NT2/D1 (cell line): ENCODE data around the gene APOL2.
A peak's percentile ranks its signal among the peaks of the same experiment; 100 is the strongest.
"Not testable (repeated sequence)": the region's sequence is repeated elsewhere in the genome, so short reads cannot be mapped to it uniquely, and the experiment has no call there.

ENCODE experiments used
- DNase-seq: peaks from one replicate; pipeline ENCODE4 v3.0.0-alpha.2; 2011; ENCODE audit warnings: low read depth, low spot score
- H3K27me3 ChIP-seq: 2 replicates; pipeline ENCODE4 v1.6.0; 2011; ENCODE audit warnings: mild to moderate bottlenecking; ENCODE audit not compliant: insufficient read length, insufficient read depth
- H3K36me3 ChIP-seq: 2 replicates; pipeline ENCODE4 v1.6.1; 2011; ENCODE audit warnings: mild to moderate bottlenecking, low read length, mixed read lengths; ENCODE audit not compliant: insufficient read depth, insufficient read length
- H3K4me1 ChIP-seq: 2 replicates; pipeline ENCODE4 v1.5.1; 2011; ENCODE audit not compliant: insufficient read depth, insufficient read length
- H3K4me3 ChIP-seq: 2 replicates; pipeline ENCODE4 v1.5.1; 2011; ENCODE audit warnings: low read depth; ENCODE audit not compliant: insufficient read length
- H3K9ac ChIP-seq: 2 replicates; pipeline ENCODE4 v1.6.0; 2011; ENCODE audit warnings: low read depth; ENCODE audit not compliant: insufficient read length
- H3K9me3 ChIP-seq: 2 replicates; pipeline ENCODE4 v1.5.1; 2011; ENCODE audit warnings: mild to moderate bottlenecking, low read length; ENCODE audit not compliant: insufficient read depth
- SUZ12 ChIP-seq: IDR thresholded peaks from 2 replicates; pipeline ENCODE4 v1.6.1; 2011; ENCODE audit not compliant: insufficient read length, insufficient read depth; ENCODE audit errors: extremely low read depth
- YY1 ChIP-seq: IDR thresholded peaks from 2 replicates; pipeline ENCODE4 v1.6.1; 2011; ENCODE audit not compliant: insufficient read length, insufficient read depth
- ZNF274 ChIP-seq: IDR thresholded peaks from 2 replicates; pipeline ENCODE4 v1.6.1; 2011; ENCODE audit warnings: mild to moderate bottlenecking, low read depth, low read length

APOL2 gene

DNA sequence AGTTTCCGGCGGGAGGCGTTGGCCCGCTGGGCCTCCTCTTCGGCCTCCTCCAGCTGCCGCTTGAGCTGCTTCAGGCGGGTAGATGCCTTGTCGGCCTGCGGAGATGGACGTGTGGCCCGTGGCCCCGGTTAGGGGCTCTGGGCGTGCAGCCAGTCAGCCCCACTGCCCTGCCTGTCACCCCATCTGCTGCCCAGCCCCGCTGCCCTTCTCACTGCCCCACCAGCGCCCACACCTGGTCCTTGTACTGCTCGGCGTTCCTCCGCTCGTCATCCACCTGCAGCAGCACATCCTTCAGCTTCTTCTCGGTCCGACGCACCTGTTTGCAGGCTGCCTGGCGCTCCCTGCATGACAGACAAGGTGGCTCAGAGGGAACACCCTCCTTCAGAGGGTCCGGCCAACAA lies 44.8 kb upstream of the APOL2 start:
- TF ChIP-seq ZNF274 (no peak), SUZ12 (no peak), YY1 (no peak)
- Histone ChIP-seq H3K27me3 (no peaks in the 10 kb centered on the region), H3K4me1 (peaks cover 4% of the 10 kb centered on the region), H3K9me3 (no peaks in the 10 kb centered on the region), H3K9ac (no peak overlapping the region), H3K36me3 (peaks cover 85% of the 10 kb centered on the region), H3K4me3 (no peak overlapping the region)
- DNase-seq, result no peak

DNA sequence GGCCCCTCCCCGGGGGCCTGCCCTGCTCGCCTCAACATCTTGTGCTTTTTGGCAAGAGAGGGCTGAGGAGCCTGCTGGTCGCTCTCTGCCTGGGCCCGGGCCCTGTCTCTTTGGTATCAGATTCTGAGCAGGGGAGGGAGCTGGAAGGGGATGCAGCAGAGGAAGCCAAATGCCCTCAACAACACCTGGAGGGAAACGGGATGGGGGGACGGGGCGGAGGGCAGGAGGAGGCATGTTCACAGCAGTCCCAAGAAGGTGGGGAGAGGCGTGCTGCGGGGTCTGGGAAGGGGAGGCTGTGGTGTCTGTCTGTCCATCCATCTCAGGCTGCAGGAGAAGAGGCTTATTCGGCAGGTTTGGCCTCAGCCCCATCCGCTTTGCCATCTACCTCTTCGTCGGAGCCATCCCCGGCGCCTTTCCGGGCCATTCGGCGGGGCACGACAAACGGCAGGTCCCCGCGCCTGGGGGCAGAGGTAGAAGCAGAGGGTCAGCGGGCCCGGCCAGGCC lies 43.1 kb upstream of the APOL2 start:
- DNase-seq, result no peak
- no peak overlapping the region for H3K9ac ChIP-seq
- H3K27me3 ChIP-seq, result no peaks in the 10 kb centered on the region
- no peak overlapping the region for H3K4me3 ChIP-seq
- no peak for TF ChIP-seq YY1
- TF ChIP-seq ZNF274, result no peak
- no peak for TF ChIP-seq SUZ12
- H3K36me3 ChIP-seq, result peaks cover 70% of the 10 kb centered on the region
- peaks cover 6% of the 10 kb centered on the region for H3K4me1 ChIP-seq
- no peaks in the 10 kb centered on the region for H3K9me3 ChIP-seq

DNA sequence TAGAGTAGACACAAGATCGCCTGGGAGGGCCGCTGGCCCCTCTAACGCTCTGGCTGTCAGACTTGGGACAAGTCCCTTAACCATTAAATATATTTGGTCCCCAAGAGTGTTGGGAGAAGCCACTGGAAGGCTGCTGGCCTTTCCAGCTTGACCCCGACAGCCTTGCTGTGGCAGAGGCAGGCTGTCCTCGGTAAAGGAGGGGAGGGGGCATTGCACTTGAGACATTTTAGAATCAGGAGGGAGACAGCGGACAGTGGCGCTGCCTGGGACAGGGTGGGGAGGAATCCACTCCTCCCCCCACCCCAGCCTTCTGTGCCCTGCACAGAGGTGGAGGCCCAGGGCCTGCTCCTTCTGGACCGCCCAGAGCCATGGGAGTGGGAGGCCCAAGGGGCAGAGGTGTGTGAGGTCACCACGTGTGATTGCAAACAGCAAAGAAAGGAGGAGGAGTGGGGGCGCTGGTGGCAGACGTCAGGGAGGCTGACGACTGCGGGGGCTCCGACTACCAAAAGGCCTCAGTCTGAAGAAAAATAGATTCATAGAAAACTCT lies 42.5 kb upstream of the APOL2 start:
- H3K4me1 ChIP-seq, result peaks cover 5% of the 10 kb centered on the region
- no peaks in the 10 kb centered on the region for H3K9me3 ChIP-seq
- DNase-seq, result no peak
- H3K36me3 ChIP-seq, result peaks cover 66% of the 10 kb centered on the region
- TF ChIP-seq SUZ12, result no peak
- no peak for TF ChIP-seq ZNF274
- H3K9ac ChIP-seq, result no peak overlapping the region
- H3K27me3 ChIP-seq, result no peaks in the 10 kb centered on the region
- H3K4me3 ChIP-seq, result no peak overlapping the region

DNA sequence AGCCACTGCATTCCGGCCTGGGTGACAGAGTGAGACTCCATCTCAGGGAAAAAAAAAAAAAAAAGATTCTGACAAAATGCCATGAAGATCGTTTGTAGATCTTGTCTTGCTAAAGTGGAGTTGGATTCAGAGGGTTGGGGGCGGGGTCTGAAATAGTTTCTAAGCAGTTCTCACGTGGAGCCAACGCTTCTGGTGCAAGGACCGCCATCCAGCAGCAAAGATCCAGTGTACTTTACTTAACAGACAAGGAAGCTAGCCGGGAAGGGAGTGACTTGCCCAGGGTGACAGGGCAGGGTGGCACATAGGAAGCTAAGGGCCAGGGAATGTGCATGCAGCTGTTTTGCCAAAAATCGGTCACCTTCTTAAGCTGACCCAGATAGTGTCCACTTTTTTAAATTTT lies 41.1 kb upstream of the APOL2 start:
- TF ChIP-seq SUZ12, result no peak
- no peak for TF ChIP-seq ZNF274
- no peak for TF ChIP-seq YY1

DNA sequence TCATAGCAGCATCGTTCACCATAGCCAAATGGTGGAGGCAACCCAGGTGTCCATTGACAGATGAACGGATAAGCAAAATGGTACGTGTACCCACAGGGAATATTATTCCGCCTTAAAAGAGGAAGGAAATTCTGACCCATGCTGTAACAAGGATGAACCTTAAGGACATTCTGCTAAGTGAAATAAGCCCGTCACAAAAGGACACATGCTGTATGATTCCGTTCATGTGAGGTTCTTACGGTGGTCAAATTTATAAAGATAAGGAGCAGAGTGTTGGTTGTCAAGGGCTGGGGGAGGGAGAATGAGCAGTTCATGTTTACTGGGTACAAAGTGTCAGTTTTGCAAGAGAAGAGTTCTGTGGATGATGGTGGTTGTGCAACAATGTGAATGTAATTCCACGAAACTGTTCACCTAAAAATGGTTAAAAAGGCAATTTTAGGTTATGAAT lies 39.9 kb upstream of the APOL2 start:
- no peak overlapping the region for H3K4me3 ChIP-seq
- TF ChIP-seq YY1 (no peak), ZNF274 (no peak), SUZ12 (no peak)
- DNase-seq, result no peak
- H3K9me3 ChIP-seq, result no peaks in the 10 kb centered on the region
- H3K27me3 ChIP-seq, result no peaks in the 10 kb centered on the region
- H3K36me3 ChIP-seq, result peaks cover 40% of the 10 kb centered on the region
- H3K9ac ChIP-seq, result no peak overlapping the region
- peaks cover 2% of the 10 kb centered on the region for H3K4me1 ChIP-seq

More for the DNA sequence above, 41.1 kb upstream of the APOL2 start:
- no peak overlapping the region for H3K4me3 ChIP-seq
- no peaks in the 10 kb centered on the region for H3K27me3 ChIP-seq
- peaks cover 52% of the 10 kb centered on the region for H3K36me3 ChIP-seq
- no peak overlapping the region for H3K9ac ChIP-seq
- H3K4me1 ChIP-seq, result peaks cover 2% of the 10 kb centered on the region
- no peak for DNase-seq
- no peaks in the 10 kb centered on the region for H3K9me3 ChIP-seq

DNA sequence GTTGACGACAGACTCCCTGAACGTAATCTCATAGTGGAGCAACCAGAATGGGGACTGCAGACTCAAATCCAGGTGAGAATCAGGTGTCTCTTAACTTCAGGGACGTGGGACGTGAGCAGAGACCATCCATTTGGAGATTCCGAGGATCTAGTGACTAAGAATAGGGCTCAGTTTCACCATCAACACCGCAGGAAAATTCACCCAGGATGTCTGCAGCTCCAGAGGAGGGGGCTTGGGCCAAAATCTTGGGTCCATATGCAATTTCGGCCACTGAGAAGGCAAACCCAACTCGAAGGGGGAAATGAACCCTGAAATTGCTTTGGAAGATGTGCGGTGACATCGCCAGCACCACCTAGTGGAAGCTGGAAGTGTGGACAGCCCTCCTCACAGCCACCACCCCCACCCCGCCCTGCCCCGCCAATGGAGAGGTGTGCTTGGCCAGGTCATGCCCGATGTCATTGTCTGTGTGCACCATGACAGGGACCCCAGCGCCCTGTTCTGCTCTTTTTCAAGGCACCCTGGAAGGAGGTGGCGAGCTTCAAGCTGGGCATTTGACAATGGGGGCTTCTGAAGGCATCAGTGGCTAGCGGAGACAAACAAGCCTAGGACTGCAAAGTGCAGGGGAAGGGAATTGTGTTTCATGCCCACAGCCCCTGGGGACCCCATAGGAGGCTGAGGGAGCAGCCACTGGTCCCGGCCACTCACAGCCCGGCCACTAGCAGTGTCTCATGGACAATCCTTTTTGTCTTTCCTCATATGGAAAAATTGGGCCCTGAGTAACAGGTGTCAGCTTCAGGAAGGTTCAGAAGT lies 38.4 kb upstream of the APOL2 start:
- TF ChIP-seq ZNF274, result no peak
- no peak for TF ChIP-seq SUZ12
- no peak for TF ChIP-seq YY1
- peak; percentile 35 for DNase-seq
- H3K9ac ChIP-seq, result no peak overlapping the region
- peaks cover 2% of the 10 kb centered on the region for H3K4me1 ChIP-seq
- no peak overlapping the region for H3K4me3 ChIP-seq
- peaks cover 28% of the 10 kb centered on the region for H3K36me3 ChIP-seq
- no peaks in the 10 kb centered on the region for H3K27me3 ChIP-seq
- H3K9me3 ChIP-seq, result no peaks in the 10 kb centered on the region

DNA sequence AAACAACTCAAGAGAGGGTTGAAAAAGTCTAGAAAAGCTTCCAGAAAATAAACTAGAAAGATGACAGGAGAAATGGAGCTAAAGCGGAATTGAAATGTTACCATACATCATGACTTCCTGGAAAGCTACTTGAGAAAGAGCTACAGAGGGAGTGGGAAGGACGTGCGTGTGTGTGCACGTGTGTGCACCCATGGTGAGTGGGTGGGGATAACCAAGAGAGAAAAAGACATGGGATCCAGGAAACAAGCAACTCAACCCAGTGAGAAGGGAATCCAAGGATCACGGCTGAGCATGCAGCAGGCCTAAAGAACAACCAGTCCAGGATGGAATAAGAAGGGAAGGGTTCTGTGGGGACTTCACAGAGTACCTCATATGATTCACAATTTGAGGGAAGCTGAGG lies 35.2 kb upstream of the APOL2 start:
- Histone ChIP-seq H3K27me3 (no peaks in the 10 kb centered on the region), H3K36me3 (peaks cover 6% of the 10 kb centered on the region), H3K4me3 (no peak overlapping the region), H3K9me3 (no peaks in the 10 kb centered on the region), H3K9ac (no peak overlapping the region), H3K4me1 (peaks cover 2% of the 10 kb centered on the region)
- DNase-seq, result no peak
- no peak for TF ChIP-seq ZNF274
- no peak for TF ChIP-seq SUZ12
- TF ChIP-seq YY1, result no peak

DNA sequence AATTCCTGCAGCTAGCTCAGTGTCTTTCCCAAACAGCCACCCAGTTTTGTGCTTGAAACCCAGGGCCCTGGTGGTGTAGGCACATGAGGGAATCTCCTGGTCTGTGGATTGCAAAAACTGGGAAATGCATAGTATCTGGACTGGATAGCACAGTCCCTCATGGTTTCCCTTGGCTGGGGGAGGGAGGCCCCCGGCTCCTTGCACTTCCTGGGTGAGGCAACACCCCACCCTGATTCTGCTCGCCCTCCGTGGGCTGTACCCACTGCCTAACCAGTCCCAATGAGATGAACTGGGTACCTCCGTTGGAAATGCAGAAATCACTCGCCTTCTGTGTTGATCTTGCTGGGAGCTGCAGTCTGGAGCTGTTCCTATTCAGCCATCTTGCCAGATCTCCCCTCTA lies 32.6 kb upstream of the APOL2 start:
- not testable (repeated sequence) for H3K27me3 ChIP-seq, H3K4me3 ChIP-seq, H3K4me1 ChIP-seq, H3K9ac ChIP-seq, DNase-seq, H3K9me3 ChIP-seq, H3K36me3 ChIP-seq

DNA sequence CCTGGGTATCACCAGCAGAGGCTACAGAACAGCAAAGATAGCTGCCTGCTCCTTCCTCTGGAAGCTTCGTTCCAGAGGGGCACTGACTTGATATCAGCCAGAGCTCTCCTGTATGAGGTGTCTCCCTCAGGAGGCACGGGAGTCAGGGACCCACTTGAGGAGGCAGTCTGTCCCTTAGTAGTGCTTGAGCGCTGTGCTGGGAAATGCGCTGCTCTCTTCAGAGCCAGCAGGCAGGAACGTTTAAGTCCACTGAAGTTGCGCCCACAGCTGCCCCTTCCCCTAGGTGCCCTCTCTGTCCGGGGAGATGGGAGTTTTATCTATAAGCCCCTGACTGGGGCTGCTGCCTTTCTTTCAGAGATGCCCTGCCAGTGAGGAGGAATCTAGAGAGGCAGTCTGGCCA lies 31.9 kb upstream of the APOL2 start:
- H3K27me3 ChIP-seq, H3K9me3 ChIP-seq, H3K4me3 ChIP-seq, H3K4me1 ChIP-seq, DNase-seq, H3K36me3 ChIP-seq, H3K9ac ChIP-seq: not testable (repeated sequence)
